AG04449 (cell line): ENCODE measurements around the gene SERPINB11.

ENCODE experiments used
- CTCF ChIA-PET: fragments of 350-600 bp; formaldehyde crosslinking; extraction: SDS; loops from one replicate; lab custom pipeline; 2021; ENCODE audit warnings: antibody characterized with exemption; lab: Yijun Ruan, JAX
- POLR2A ChIA-PET: fragments of 400-600, 350-600 bp; formaldehyde crosslinking; extraction: SDS; loops from one replicate; lab custom pipeline; 2020; ENCODE audit warnings: antibody characterized with exemption, inconsistent platforms; lab: Yijun Ruan, JAX
- DNase-seq: peaks from one replicate; pipeline ENCODE4 v3.0.0-alpha.2; 2010; ENCODE audit warnings: low read depth, low spot score
- H3K4me3 ChIP-seq: 2 replicates; pipeline ENCODE4 v1.5.1; 2011; ENCODE audit warnings: low read depth, mild to moderate bottlenecking, control low read depth, low read length
- CTCF ChIP-seq: IDR thresholded peaks from one replicate; pipeline ENCODE4 v1.5.1; 2011; ENCODE audit warnings: mild to moderate bottlenecking, moderate library complexity, low read length, control low read depth, inconsistent platforms; ENCODE audit not compliant: insufficient read depth; ENCODE audit errors: missing control alignments

Gene SERPINB11

DNA sequence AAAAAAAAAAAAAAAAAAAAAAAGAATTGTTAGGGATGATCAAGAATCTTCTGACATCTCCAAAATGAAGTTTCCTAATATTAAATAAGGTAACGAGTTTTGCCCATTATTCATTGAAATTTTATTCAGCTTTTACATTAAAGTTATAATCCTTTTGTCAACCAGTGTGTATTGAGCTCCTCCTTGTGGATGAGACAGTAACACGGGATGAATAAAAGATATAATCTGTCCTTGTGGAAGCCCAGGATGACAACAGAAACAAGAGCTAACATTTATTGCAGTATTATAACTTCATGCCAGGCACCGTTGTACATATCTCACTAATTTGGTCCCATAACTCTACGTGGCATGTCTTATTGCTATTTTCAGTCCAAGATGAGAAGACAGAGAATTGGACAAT, 39.0 kb downstream of the SERPINB11 start:
- ChIA-PET POLR2A (interaction anchor here (0.6 kb wide), 1 partner anchor 89 kb away, joined by 4 read pairs; no protein-coding TSS in a partner anchor), CTCF (interaction anchor here (0.6 to 9.9 kb wide), 71 partner anchors 9 to 421 kb away, joined by 3 to 499 read pairs (median 5); partner anchors contain the start of genes SERPINB11, SERPINB13 and SERPINB7)
- peak; percentile 55 for TF ChIP-seq CTCF
- H3K4me3 ChIP-seq = no peak overlapping the region
- no peak for DNase-seq

GRCh38 chr18:63747006-63747405, 44.2 kb downstream of the SERPINB11 start:
- no peak for DNase-seq
- POLR2A ChIA-PET = no interaction called here
- TF ChIP-seq CTCF = no peak
- CTCF ChIA-PET = interaction anchor here (0.8 to 1.2 kb wide), 2 partner anchors 97 to 229 kb away, joined by 3 to 6 read pairs; no protein-coding TSS in a partner anchor
- no peak overlapping the region for H3K4me3 ChIP-seq

GRCh38 chr18:63749489-63749888, 46.7 kb downstream of the SERPINB11 start:
- POLR2A ChIA-PET = no interaction called here
- CTCF ChIA-PET = interaction anchor here (0.7 kb wide), 1 partner anchor 8 kb away, joined by 3 read pairs; no protein-coding TSS in a partner anchor
- H3K4me3 ChIP-seq = no peak overlapping the region
- no peak for DNase-seq
- no peak for TF ChIP-seq CTCF

DNA sequence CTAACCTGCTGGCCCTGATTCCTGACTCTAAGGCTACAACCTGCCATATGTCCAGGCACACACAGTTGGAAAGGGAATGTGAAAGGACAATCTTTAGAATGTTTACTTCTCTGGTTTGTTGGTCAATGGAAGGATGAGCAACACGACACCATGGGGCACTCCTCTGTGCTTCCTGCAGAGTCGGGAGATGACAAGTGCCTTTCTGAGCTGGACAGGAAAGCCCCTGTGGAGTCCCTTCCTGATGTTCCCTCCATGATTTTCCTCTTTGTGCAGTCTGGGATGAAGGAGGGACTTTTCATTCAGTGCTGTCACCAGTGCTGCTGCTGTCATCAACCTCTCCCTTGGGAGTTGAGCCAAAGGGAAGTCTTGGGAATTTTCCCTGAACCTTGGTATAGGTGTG, 49.9 kb downstream of the SERPINB11 start:
- POLR2A ChIA-PET = no interaction called here
- CTCF ChIA-PET = interaction anchor here (0.8 to 2.5 kb wide), 5 partner anchors 11 to 236 kb away, joined by 3 to 17 read pairs (median 5); no protein-coding TSS in a partner anchor
- no peak for DNase-seq

DNA sequence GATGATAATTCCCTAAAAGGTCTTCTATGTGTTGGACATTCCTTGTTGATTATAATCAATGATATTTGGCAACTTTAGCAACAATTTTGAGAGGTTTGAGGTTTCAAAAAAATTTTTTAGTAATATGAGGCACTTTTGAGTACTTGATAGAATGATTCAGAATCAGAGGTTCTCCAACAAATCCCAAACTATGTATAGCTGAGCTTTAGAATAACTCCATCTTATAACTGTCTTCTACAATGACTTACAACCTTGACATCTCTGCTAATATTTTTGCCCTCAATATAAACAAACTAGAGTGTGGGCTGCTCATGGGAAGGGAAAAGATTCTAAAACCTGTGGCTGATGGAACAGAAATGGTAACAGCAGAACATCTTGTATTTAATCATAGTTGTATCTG, 50.9 kb downstream of the SERPINB11 start:
- no peak for TF ChIP-seq CTCF
- CTCF ChIA-PET = interaction anchor here (0.8 to 2.5 kb wide), 4 partner anchors 12 to 174 kb away, joined by 3 to 17 read pairs (median 4); no protein-coding TSS in a partner anchor
- no peak overlapping the region for H3K4me3 ChIP-seq
- POLR2A ChIA-PET = interaction anchor here (0.6 kb wide), 1 partner anchor 82 kb away, joined by 3 read pairs; no protein-coding TSS in a partner anchor
- no peak for DNase-seq

More for the DNA sequence above, 49.9 kb downstream of the SERPINB11 start:
- H3K4me3 ChIP-seq = no peak overlapping the region
- TF ChIP-seq CTCF = no peak

DNA sequence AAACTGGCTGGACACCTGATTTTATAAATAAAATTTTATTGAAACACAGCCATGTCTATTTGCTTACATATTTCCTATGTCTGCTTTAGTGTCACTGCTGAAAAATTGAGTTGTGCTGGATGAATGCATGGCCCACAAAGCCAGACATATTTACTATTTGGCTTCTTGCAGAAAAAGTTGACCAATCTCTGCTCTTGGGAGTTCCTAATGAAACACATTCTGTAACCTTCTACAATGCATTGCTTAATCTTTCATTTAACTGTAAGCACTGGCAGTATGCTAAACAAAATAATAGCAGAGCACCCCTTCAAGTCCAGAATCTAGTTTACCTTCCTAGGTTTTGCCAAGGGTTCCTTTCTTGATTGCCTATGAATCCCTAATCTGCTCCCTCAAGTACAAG, 54.8 kb downstream of the SERPINB11 start:
- ChIA-PET CTCF (interaction anchor here (0.7 to 2.2 kb wide), 3 partner anchors 16 to 239 kb away, joined by 3 to 12 read pairs (median 3); no protein-coding TSS in a partner anchor), POLR2A (no interaction called here)
- H3K4me3 ChIP-seq = no peak overlapping the region
- DNase-seq = no peak
- TF ChIP-seq CTCF = no peak
